Neural crest cell (in vitro differentiated cells): ENCODE results near the gene IFNA10. TPM values are rescaled to one million over a fixed set of nuclear protein-coding genes. Genes with fewer than 3 reads are reported as not detected.
"Not testable (repeated sequence)": the region's sequence is repeated elsewhere in the genome, so short reads cannot be mapped to it uniquely, and the experiment has no call there.

Source experiments
- DNase-seq: peaks from one replicate; pipeline ENCODE4 v3.0.0; 2021; ENCODE audit warnings: low read depth, mixed read lengths, low spot score
- H3K27ac Mint-ChIP-seq: one replicate; pipeline ENCODE4 v1.8.0; 2021; ENCODE audit warnings: mild to moderate bottlenecking, mixed read lengths; ENCODE audit not compliant: unreplicated experiment
- H3K27me3 Mint-ChIP-seq: 2 replicates; pipeline ENCODE4 v1.8.0; 2021; ENCODE audit warnings: low read depth, mild to moderate bottlenecking, mixed read lengths
- H3K36me3 Mint-ChIP-seq: 2 replicates; pipeline ENCODE4 v1.8.0; 2021; ENCODE audit warnings: low read depth, mild to moderate bottlenecking, mixed read lengths
- H3K4me1 Mint-ChIP-seq: 2 replicates; pipeline ENCODE4 v1.8.0; 2021; ENCODE audit warnings: mixed read lengths
- H3K4me3 Mint-ChIP-seq: one replicate; pipeline ENCODE4 v1.8.0; 2021; ENCODE audit warnings: mild to moderate bottlenecking, mixed read lengths
- H3K9me3 Mint-ChIP-seq: 2 replicates; pipeline ENCODE4 v1.8.0; 2021; ENCODE audit warnings: mixed read lengths
- total RNA-seq: library from RNA; stranded (reverse); gene quantifications from 2 replicates; pipeline ENCODE4 v1.2.1, GENCODE V29; 2021
- TF ChIP-seq, protein P1 (sequence below): fragments of 200-600 bp; sonication (generic); conservative IDR thresholded peaks from 2 replicates; pipeline ENCODE4 v1.5.0; 2021; ENCODE audit warnings: antibody characterized with exemption, mild to moderate bottlenecking

IFNA10 gene
- total RNA-seq, 1 donor from 2014 or later: not detected

DNA sequence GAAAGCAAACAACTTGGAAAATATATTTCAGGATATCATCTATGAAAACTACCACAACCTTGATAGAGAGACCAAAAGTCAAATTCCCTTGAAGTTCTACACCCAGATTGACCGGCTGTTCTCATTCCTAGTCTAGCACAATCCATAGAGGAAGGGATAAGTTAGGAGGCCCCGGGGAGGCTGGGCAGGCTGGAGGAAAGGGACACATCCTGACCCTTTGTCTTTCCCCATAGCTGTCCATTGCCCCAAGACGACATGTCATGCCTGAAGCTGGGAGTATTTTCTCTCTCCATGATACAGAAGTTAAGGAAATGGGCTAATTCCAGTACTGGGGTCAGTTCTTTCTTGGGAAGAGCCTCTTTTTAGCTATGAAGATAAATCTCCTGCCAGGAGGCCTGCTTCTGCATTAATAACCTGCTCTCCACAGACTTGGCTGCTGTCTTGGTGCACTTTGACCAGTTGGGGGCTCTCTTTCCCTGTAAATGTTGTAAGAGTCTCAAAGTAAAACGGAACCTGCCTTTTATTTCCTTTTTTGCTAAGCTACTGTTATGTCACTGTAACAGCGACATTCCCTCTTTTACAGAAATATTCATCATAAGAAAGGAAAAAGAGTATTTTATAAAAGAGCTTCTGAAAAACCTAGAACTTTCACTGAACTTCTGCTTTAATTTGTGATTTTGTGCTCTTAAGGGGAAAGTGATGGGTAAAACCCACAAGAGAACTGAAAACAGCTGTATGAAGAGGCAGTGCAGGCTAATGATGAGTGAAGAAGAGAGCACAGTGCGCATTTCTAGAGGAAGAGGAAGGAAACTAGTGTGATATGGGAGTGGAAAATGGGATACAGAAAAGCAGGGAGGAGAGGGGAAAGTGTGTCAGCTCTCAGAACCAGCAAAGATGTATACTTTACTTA, 11.8 kb downstream of the IFNA10 start:
- H3K27me3 Mint-ChIP-seq, H3K9me3 Mint-ChIP-seq, H3K4me1 Mint-ChIP-seq, H3K36me3 Mint-ChIP-seq, H3K4me3 Mint-ChIP-seq: not testable (repeated sequence)
- DNase-seq: peak; percentile 15
- H3K27ac Mint-ChIP-seq: peak overlapping the region; percentile 73
- TF ChIP-seq, protein P1, sequence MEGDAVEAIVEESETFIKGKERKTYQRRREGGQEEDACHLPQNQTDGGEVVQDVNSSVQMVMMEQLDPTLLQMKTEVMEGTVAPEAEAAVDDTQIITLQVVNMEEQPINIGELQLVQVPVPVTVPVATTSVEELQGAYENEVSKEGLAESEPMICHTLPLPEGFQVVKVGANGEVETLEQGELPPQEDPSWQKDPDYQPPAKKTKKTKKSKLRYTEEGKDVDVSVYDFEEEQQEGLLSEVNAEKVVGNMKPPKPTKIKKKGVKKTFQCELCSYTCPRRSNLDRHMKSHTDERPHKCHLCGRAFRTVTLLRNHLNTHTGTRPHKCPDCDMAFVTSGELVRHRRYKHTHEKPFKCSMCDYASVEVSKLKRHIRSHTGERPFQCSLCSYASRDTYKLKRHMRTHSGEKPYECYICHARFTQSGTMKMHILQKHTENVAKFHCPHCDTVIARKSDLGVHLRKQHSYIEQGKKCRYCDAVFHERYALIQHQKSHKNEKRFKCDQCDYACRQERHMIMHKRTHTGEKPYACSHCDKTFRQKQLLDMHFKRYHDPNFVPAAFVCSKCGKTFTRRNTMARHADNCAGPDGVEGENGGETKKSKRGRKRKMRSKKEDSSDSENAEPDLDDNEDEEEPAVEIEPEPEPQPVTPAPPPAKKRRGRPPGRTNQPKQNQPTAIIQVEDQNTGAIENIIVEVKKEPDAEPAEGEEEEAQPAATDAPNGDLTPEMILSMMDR: peak; percentile 71

DNA sequence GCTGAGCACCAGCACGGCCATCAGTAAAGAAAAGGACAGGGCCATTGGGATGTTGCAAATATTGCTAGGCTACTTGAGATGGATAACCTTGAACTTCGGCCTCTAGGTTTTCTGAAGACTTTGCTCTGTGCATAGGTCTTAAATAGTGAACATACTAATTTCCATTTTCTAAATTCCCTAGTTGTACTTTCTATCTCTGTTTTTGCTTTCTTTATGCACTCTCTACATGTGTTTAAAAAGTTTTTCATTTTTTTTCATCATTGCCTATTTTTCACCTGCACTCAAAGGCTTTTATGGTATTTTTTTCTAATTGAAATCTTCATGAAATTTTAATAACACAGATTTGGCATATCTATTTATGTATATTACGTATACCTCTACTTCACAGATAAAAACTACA, 19.5 kb downstream of the IFNA10 start, which contains the start of gene IFNA4:
TSS of gene IFNA4 (minus strand) at position 101 of the 400 bp plus-strand sequence. CDS start at position 45, 56 bp downstream.
- not testable (repeated sequence) for H3K4me1 Mint-ChIP-seq, DNase-seq, H3K27me3 Mint-ChIP-seq, H3K27ac Mint-ChIP-seq, H3K9me3 Mint-ChIP-seq, H3K4me3 Mint-ChIP-seq, H3K36me3 Mint-ChIP-seq

DNA sequence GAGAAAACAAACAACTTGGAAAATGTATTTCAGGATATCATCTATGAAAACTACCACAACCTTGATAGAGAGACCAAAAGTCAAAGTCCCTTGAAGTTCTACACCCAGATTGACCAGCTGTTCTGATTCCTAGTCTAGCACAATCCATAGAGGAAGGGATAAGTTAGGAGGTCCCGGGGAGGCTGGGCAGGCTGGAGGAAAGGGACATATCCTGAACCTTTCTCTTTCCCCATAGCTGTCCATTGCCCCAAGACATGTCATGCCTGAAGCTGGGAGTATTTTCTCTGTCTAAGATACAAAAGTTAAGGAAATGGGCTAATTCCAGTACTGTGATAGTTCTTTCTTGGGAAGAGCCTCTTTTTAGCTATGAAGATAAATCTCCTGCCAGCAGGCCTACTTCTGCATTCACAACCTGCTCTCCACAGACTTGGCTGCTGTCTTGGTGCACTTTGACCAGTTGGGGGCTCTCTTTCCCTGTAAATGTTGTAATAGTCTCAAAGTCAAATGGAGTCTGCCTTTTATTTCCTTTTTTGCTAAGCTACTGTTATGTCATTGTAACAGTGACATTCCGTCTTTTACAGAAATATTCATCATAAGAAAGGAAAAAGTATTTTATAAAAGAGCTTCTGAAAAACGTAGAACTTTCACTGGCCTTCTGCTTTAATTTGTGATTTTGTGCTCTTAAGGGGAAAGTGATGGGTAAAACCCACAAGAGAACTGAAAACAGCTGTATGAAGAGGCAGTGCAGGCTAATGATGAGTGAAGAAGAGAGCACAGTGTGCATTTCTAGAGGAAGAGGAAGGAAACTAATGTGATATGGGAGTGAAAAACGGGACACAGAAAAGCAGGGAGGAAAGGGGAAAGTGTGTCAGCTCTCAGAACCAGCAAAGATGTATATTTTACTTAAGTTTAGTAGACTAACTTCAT, 23.9 kb downstream of the IFNA10 start:
- H3K27ac Mint-ChIP-seq, H3K27me3 Mint-ChIP-seq, H3K36me3 Mint-ChIP-seq, H3K4me1 Mint-ChIP-seq, DNase-seq, H3K4me3 Mint-ChIP-seq, H3K9me3 Mint-ChIP-seq: not testable (repeated sequence)
- TF ChIP-seq, protein P1: peak; percentile 59

DNA sequence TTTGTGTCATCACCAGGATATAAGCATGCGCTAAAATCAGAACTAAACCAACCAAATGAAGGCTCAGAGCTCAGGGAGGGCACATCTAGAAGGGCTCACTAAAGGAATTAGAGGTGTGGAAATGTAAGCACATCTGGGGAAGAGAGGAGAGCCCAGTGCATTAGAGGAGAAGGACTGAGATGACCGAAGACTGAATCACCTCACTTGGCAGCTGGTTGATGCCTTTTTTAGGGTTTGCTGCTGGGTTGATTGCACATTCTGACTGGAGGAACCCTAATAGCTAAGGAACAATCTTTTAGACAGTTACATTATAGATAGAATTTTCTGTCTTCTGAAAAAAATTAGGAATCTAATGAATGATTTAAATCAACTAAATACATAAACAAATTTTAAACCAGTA, 32.3 kb downstream of the IFNA10 start:
- H3K4me1 Mint-ChIP-seq: no peaks in the 10 kb centered on the region
- H3K4me3 Mint-ChIP-seq: no peak overlapping the region
- DNase-seq: no peak
- H3K27me3 Mint-ChIP-seq: no peaks in the 10 kb centered on the region
- TF ChIP-seq, protein P1: no peak
- no peaks in the 10 kb centered on the region for H3K9me3 Mint-ChIP-seq
- no peak overlapping the region for H3K27ac Mint-ChIP-seq
- no peaks in the 10 kb centered on the region for H3K36me3 Mint-ChIP-seq

DNA sequence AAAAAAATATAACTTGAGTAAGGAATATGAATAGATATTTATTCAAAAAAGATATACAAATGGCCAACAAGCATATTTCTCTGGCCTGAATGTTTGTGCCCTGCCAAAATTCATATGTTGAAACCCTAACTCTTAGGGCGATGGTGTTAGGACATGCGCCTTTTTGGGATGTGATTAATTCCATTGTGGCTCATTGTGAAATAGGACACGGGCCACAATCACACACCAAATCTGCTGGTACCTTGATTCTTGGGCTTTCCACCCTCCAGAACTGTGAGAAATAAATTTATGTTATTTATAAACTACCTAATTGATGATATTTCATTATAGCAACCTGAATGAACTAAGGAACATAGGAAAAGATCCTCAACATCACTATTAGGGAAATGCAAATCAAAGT, 34.8 kb downstream of the IFNA10 start:
- no peak for DNase-seq
- Mint-ChIP-seq H3K27me3 (no peaks in the 10 kb centered on the region), H3K4me1 (no peaks in the 10 kb centered on the region), H3K27ac (no peak overlapping the region), H3K4me3 (no peak overlapping the region), H3K36me3 (no peaks in the 10 kb centered on the region), H3K9me3 (no peaks in the 10 kb centered on the region)
- TF ChIP-seq, protein P1: no peak
